ENCODE data around the gene SWT1. TPM values are rescaled to one million over a fixed set of nuclear protein-coding genes. Genes with fewer than 3 reads are reported as not detected.
"Not testable (repeated sequence)": the region's sequence is repeated elsewhere in the genome, so short reads cannot be mapped to it uniquely, and the experiment has no call there.

Gene SWT1
- total RNA-seq, 2 experiments from 2014 or later = 4.1 to 5.3 TPM

DNA sequence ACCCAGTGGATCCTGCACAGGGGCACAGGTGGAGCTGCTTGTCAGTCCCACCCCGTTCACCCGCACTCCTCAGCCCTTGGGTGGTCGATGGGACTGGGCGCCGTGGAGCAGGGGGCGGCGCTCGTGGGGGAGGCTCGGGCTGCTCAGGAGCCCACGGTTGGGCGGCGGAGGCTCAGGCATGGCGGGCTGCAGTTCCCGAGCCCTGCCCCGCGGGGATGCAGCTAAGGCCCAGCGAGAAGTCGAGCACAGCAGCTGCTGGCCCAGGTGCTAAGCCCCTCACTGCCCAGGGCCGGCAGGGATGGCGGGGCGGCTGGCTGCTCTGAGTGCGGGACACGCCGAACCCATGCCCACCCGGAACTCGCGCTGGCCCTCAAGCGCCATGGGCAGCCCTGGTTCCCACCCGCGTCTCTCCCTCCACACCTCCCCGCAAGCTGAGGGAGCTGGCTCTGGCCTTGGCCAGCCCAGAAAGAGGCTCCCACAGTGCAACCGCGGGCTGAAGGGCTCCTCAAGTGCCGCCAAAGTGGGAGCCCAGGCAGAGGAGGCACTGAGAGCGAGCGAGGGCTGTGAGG lies 164.8 kb downstream of the SWT1 start:
- POLR2A ChIA-PET; H3K9me3 Mint-ChIP-seq; H3K4me3 Mint-ChIP-seq; H3K36me3 ChIP-seq (ENCODE audit: insufficient read depth, low read length); ATAC-seq (ENCODE audit: poor library complexity); H3K9me3 ChIP-seq (ENCODE audit: control insufficient read depth in 1 of 2, insufficient read depth in 1 of 2, low read length in 2 of 2); CTCF ChIA-PET; DNase-seq; H3K27ac ChIP-seq (ENCODE audit: low read depth in 1 of 2, low read length in 2 of 2); intact Hi-C loops (cut with DNase I, micrococcal nuclease); H3K4me3 ChIP-seq (ENCODE audit: low read length); H3K27me3 ChIP-seq (ENCODE audit: control insufficient read depth in 1 of 2, insufficient read depth in 2 of 2, low read length in 2 of 2); H3K27me3 Mint-ChIP-seq; H3K27ac Mint-ChIP-seq: not testable (repeated sequence)
- Mint-ChIP-seq H3K36me3 (ENCODE audit: low read depth) (peaks cover 12% of the 10 kb centered on the region), H3K4me1 (ENCODE audit: low read depth) (peaks cover 16% of the 10 kb centered on the region)
- H3K4me1 ChIP-seq (ENCODE audit: insufficient read depth, low read length) = peaks cover 14% of the 10 kb centered on the region

DNA sequence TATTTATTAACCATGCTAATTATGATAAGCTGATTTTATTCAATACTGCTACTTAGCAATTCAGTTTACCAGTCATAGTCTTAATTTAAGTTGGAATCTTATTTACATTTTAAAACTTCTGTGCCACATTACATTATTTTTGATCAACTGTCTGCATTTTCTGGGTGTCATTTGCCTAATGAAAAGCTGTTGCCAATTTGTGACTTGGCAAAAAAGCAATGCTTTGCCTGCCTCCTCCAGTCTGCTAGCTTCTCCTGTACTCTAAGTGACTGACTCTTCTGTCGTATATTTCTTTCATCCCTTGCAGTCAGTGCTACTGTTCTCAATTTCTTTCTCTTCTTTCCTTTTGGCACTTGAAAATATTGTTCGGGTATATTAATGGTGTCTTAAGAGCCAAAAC lies 165.7 kb downstream of the SWT1 start:
- H3K4me1 ChIP-seq (ENCODE audit: insufficient read depth, low read length) = peaks cover 12% of the 10 kb centered on the region
- no peak overlapping the region for H3K27ac Mint-ChIP-seq
- H3K27me3 ChIP-seq (ENCODE audit: control insufficient read depth in 1 of 2, insufficient read depth in 2 of 2, low read length in 2 of 2) = no peaks in the 10 kb centered on the region
- peaks cover 3% of the 10 kb centered on the region for H3K36me3 Mint-ChIP-seq (ENCODE audit: low read depth)
- POLR2A ChIA-PET = no interaction called here
- no peaks in the 10 kb centered on the region for H3K27me3 Mint-ChIP-seq
- no peaks in the 10 kb centered on the region for H3K9me3 ChIP-seq (ENCODE audit: control insufficient read depth in 1 of 2, insufficient read depth in 1 of 2, low read length in 2 of 2)
- no peaks in the 10 kb centered on the region for H3K9me3 Mint-ChIP-seq
- H3K4me3 Mint-ChIP-seq = no peak overlapping the region
- peaks cover 12% of the 10 kb centered on the region for H3K4me1 Mint-ChIP-seq (ENCODE audit: low read depth)
- intact Hi-C loops (cut with DNase I, micrococcal nuclease) = no loop called here
- no peaks in the 10 kb centered on the region for H3K36me3 ChIP-seq (ENCODE audit: insufficient read depth, low read length)
- CTCF ChIA-PET = no interaction called here
- ATAC-seq (ENCODE audit: poor library complexity) (no peak), DNase-seq (no peak)
- no peak overlapping the region for H3K27ac ChIP-seq (ENCODE audit: low read depth in 1 of 2, low read length in 2 of 2)
- H3K4me3 ChIP-seq (ENCODE audit: low read length) = no peak overlapping the region
- TF ChIP-seq, protein P1, sequence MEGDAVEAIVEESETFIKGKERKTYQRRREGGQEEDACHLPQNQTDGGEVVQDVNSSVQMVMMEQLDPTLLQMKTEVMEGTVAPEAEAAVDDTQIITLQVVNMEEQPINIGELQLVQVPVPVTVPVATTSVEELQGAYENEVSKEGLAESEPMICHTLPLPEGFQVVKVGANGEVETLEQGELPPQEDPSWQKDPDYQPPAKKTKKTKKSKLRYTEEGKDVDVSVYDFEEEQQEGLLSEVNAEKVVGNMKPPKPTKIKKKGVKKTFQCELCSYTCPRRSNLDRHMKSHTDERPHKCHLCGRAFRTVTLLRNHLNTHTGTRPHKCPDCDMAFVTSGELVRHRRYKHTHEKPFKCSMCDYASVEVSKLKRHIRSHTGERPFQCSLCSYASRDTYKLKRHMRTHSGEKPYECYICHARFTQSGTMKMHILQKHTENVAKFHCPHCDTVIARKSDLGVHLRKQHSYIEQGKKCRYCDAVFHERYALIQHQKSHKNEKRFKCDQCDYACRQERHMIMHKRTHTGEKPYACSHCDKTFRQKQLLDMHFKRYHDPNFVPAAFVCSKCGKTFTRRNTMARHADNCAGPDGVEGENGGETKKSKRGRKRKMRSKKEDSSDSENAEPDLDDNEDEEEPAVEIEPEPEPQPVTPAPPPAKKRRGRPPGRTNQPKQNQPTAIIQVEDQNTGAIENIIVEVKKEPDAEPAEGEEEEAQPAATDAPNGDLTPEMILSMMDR (IDR thresholded peaks at IDR 0.05) = no peak

DNA sequence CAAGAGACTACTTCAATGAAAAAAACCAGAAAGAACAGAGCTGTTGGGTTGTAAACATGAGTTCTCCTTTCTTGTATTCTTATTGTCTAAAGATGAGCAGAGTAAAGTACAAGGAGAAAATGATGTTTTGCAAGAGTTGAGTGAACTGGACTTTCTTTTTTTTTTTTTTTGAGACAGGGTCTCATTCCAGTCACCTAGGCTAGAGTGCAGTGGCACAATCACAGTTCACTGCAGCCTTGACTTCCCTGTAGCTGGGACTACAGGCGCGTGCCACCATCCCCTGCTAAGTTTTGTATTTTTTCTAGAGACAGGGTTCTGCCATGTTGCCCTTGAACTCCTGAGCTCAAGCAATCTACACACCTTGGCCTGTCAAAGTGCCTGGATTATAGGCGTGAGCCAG lies 167.2 kb downstream of the SWT1 start:
- ATAC-seq (ENCODE audit: poor library complexity) (no peak), DNase-seq (no peak)
- no peak overlapping the region for H3K27ac Mint-ChIP-seq
- no peak overlapping the region for H3K4me3 Mint-ChIP-seq
- Histone ChIP-seq H3K9me3 (ENCODE audit: control insufficient read depth in 1 of 2, insufficient read depth in 1 of 2, low read length in 2 of 2) (no peaks in the 10 kb centered on the region), H3K36me3 (ENCODE audit: insufficient read depth, low read length) (no peaks in the 10 kb centered on the region), H3K4me3 (ENCODE audit: low read length) (no peak overlapping the region), H3K27me3 (ENCODE audit: control insufficient read depth in 1 of 2, insufficient read depth in 2 of 2, low read length in 2 of 2) (no peaks in the 10 kb centered on the region), H3K27ac (ENCODE audit: low read depth in 1 of 2, low read length in 2 of 2) (no peak overlapping the region), H3K4me1 (ENCODE audit: insufficient read depth, low read length) (no peaks in the 10 kb centered on the region)
- no peaks in the 10 kb centered on the region for H3K36me3 Mint-ChIP-seq (ENCODE audit: low read depth)
- no peaks in the 10 kb centered on the region for H3K27me3 Mint-ChIP-seq
- H3K4me1 Mint-ChIP-seq (ENCODE audit: low read depth) = peaks cover 1% of the 10 kb centered on the region
- ChIA-PET POLR2A (no interaction called here), CTCF (no interaction called here)
- intact Hi-C loops (cut with DNase I, micrococcal nuclease) = no loop called here
- TF ChIP-seq, protein P1 (IDR thresholded peaks at IDR 0.05) = no peak
- no peaks in the 10 kb centered on the region for H3K9me3 Mint-ChIP-seq

DNA sequence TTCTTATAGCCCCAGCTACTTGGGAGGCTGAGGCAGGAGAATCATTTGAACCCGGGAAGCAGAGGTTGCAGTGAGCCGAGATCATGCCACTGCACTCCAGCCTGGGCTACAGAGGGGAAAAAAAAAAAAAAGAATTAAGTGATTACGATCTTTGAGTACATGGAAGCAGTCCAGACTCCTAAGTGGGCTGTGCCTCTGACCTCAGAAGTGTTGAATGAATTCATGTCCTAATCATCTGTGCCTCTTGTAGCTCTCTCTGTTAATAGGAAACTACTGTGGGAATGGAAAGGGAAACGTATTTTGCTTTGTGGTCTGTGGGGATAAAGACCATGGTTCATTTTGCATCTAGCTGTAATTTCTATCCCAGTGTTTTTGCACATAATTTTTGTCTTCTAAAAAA lies 168.4 kb downstream of the SWT1 start:
- intact Hi-C loops (cut with DNase I, micrococcal nuclease) = no loop called here
- ATAC-seq (ENCODE audit: poor library complexity) (no peak), DNase-seq (no peak)
- H3K27me3 Mint-ChIP-seq = no peaks in the 10 kb centered on the region
- no peaks in the 10 kb centered on the region for H3K4me1 Mint-ChIP-seq (ENCODE audit: low read depth)
- H3K27ac Mint-ChIP-seq = no peak overlapping the region
- H3K36me3 ChIP-seq (ENCODE audit: insufficient read depth, low read length) = no peaks in the 10 kb centered on the region
- TF ChIP-seq, protein P1 (IDR thresholded peaks at IDR 0.05) = no peak
- H3K36me3 Mint-ChIP-seq (ENCODE audit: low read depth) = no peaks in the 10 kb centered on the region
- no peak overlapping the region for H3K27ac ChIP-seq (ENCODE audit: low read depth in 1 of 2, low read length in 2 of 2)
- H3K9me3 ChIP-seq (ENCODE audit: control insufficient read depth in 1 of 2, insufficient read depth in 1 of 2, low read length in 2 of 2) = no peaks in the 10 kb centered on the region
- no peaks in the 10 kb centered on the region for H3K27me3 ChIP-seq (ENCODE audit: control insufficient read depth in 1 of 2, insufficient read depth in 2 of 2, low read length in 2 of 2)
- ChIA-PET POLR2A (interaction anchor here (0.6 to 0.7 kb wide), 2 partner anchors 9 to 244 kb away, joined by 3 to 5 read pairs; partner anchors contain the start of gene IVNS1ABP), CTCF (no interaction called here)
- no peaks in the 10 kb centered on the region for H3K4me1 ChIP-seq (ENCODE audit: insufficient read depth, low read length)
- H3K4me3 Mint-ChIP-seq = no peak overlapping the region
- H3K9me3 Mint-ChIP-seq = no peaks in the 10 kb centered on the region
- H3K4me3 ChIP-seq (ENCODE audit: low read length) = no peak overlapping the region
